Neural cell (in vitro differentiated cells): ENCODE data around the gene ZNF891. TPM values are rescaled to one million over a fixed set of nuclear protein-coding genes. Genes with fewer than 3 reads are reported as not detected.
A peak's percentile ranks its signal among the peaks of the same experiment; 100 is the strongest.

Source experiments
- H2AFZ ChIP-seq: fragments of 200-600, 300-800 bp; sonication (generic), shearing (Covaris generic); 2 replicates; pipeline ENCODE4 v1.6.0; 2014; ENCODE audit warnings: low read depth, mild to moderate bottlenecking, antibody characterized with exemption, low read length, moderate library complexity
- H3F3A ChIP-seq: fragments of 200-600 bp; shearing (Covaris generic); 2 replicates; pipeline ENCODE4 v1.6.1; 2016; ENCODE audit warnings: mild to moderate bottlenecking, moderate library complexity, mixed read lengths, antibody characterized with exemption, low read length; ENCODE audit not compliant: insufficient read depth, poor library complexity, severe bottlenecking
- H3K27ac ChIP-seq: fragments of 200-600, 300-800 bp; sonication (generic), shearing (Covaris generic); 2 replicates; pipeline ENCODE4 v1.5.1; 2014; ENCODE audit warnings: mild to moderate bottlenecking, low read length, moderate library complexity
- H3K27me3 ChIP-seq: fragments of 300-800, 200-600 bp; sonication (generic), shearing (Covaris generic); 2 replicates; pipeline ENCODE4 v1.6.0; 2014; ENCODE audit warnings: mild to moderate bottlenecking, low read depth, low read length, moderate library complexity; ENCODE audit not compliant: insufficient read depth
- H3K36me3 ChIP-seq: fragments of 300-800, 200-600 bp; sonication (generic), shearing (Covaris generic); 2 replicates; pipeline ENCODE4 v1.5.1; 2014; ENCODE audit warnings: mild to moderate bottlenecking, antibody characterized with exemption, low read length, moderate library complexity; ENCODE audit not compliant: insufficient read depth
- H3K4me2 ChIP-seq: fragments of 300-800, 200-600 bp; sonication (generic), shearing (Covaris generic); 2 replicates; pipeline ENCODE4 v1.6.0; 2014; ENCODE audit warnings: mild to moderate bottlenecking, low read length
- H3K4me3 ChIP-seq: fragments of 300-800, 200-600 bp; sonication (generic), shearing (Covaris generic); 2 replicates; pipeline ENCODE4 v1.5.1; 2014; ENCODE audit warnings: mild to moderate bottlenecking, low read length, moderate library complexity
- H3K79me2 ChIP-seq: fragments of 200-600 bp; shearing (Covaris generic); replicated peaks from 2 replicates; pipeline ENCODE4 v1.6.0; 2014; ENCODE audit warnings: mild to moderate bottlenecking, low read length, moderate library complexity; ENCODE audit not compliant: insufficient read depth
- H3K9ac ChIP-seq: fragments of 300-800, 200-600 bp; sonication (generic), shearing (Covaris generic); 2 replicates; pipeline ENCODE4 v1.6.1; 2016; ENCODE audit warnings: mild to moderate bottlenecking, low read length, mixed read lengths
- H3K9me2 ChIP-seq: fragments of 200-600 bp; shearing (Covaris generic); 2 replicates; pipeline ENCODE4 v1.6.1; 2016; ENCODE audit warnings: mild to moderate bottlenecking, low read length, mixed read lengths; ENCODE audit not compliant: insufficient read depth
- H3K9me3 ChIP-seq: fragments of 200-600, 300-800 bp; sonication (generic), shearing (Covaris generic); 2 replicates; pipeline ENCODE4 v1.6.1; 2016; ENCODE audit warnings: mild to moderate bottlenecking, mixed run types, low read length, moderate library complexity, mixed read lengths
- H4K20me1 ChIP-seq: fragments of 200-600 bp; shearing (Covaris generic); 2 replicates; pipeline ENCODE4 v1.6.1; 2016; ENCODE audit warnings: mild to moderate bottlenecking, mixed run types; ENCODE audit not compliant: insufficient read depth
- CTCF ChIP-seq: fragments of 450-650 bp; IDR thresholded peaks from 2 replicates; pipeline ENCODE4 v1.5.1; 2014; ENCODE audit warnings: antibody characterized with exemption, mild to moderate bottlenecking, moderate library complexity; ENCODE audit not compliant: poor library complexity, severe bottlenecking
- EP300 ChIP-seq: fragments of 450-650 bp; conservative IDR thresholded peaks from 2 replicates; pipeline ENCODE4 v1.6.1; 2014; ENCODE audit warnings: antibody characterized with exemption, mild to moderate bottlenecking, moderate library complexity; ENCODE audit not compliant: poor library complexity, severe bottlenecking
- EZH2 ChIP-seq: fragments of 200-600, 300-800 bp; shearing (Covaris generic), sonication (generic); IDR thresholded peaks from 2 replicates; pipeline ENCODE4 v1.6.1; 2014; ENCODE audit warnings: antibody characterized with exemption, low read length, borderline replicate concordance, mild to moderate bottlenecking; ENCODE audit not compliant: insufficient read depth, poor library complexity, severe bottlenecking
- MXI1 ChIP-seq: fragments of 450-650 bp; conservative IDR thresholded peaks from 2 replicates; pipeline ENCODE4 v1.6.1; 2014; ENCODE audit warnings: antibody characterized with exemption, mild to moderate bottlenecking; ENCODE audit not compliant: poor library complexity, severe bottlenecking
- POLR2AphosphoS5 ChIP-seq: IDR thresholded peaks from 2 replicates; pipeline ENCODE4 v1.6.1; 2012
- RAD21 ChIP-seq: fragments of 450-650 bp; conservative IDR thresholded peaks from 2 replicates; pipeline ENCODE4 v1.6.1; 2014; ENCODE audit warnings: antibody characterized with exemption, mild to moderate bottlenecking, moderate library complexity
- REST ChIP-seq: IDR thresholded peaks from 2 replicates; pipeline ENCODE4 v1.6.1; 2012; ENCODE audit warnings: borderline replicate concordance
- SMC3 ChIP-seq: fragments of 450-650 bp; conservative IDR thresholded peaks from 2 replicates; pipeline ENCODE4 v1.6.1; 2014; ENCODE audit warnings: antibody characterized with exemption, mild to moderate bottlenecking, moderate library complexity; ENCODE audit not compliant: poor library complexity
- TAF1 ChIP-seq: IDR thresholded peaks from 2 replicates; pipeline ENCODE4 v1.6.1; 2012; ENCODE audit warnings: low read depth
- polyA plus RNA-seq: library from polyadenylated mRNA; depleted of rRNA; stranded (reverse); fragments of >200 nt; gene quantifications from 2 replicates; pipeline ENCODE4 v1.2.3, GENCODE V29; 2014

Gene ZNF891
- polyA plus RNA-seq, 1 donor from 2014 or later, result 9.4 TPM

- Histone ChIP-seq H3K27ac (peak overlapping the region; percentile 98), H3K27me3 (no peaks in the 10 kb centered on the region), H3K4me3 (peak overlapping the region; percentile 99), H3K9me3 (peaks cover 21% of the 10 kb centered on the region), H3K36me3 (peaks cover 29% of the 10 kb centered on the region), H3K9ac (peak overlapping the region; percentile 94), H3F3A (no peaks in the 10 kb centered on the region), H3K9me2 (no peaks in the 10 kb centered on the region), H4K20me1 (no peaks in the 10 kb centered on the region), H3K79me2 (peaks cover 57% of the 10 kb centered on the region), H2AFZ (peak overlapping the region; percentile 94), H3K4me2 (no peak overlapping the region)
- TF ChIP-seq REST (no peak), EP300 (no peak), POLR2AphosphoS5 (no peak), RAD21 (no peak), EZH2 (no peak), MXI1 (no peak), CTCF (no peak), SMC3 (no peak), TAF1 (no peak)
Measured at GRCh38 chr12:133129368-133130037, 571 bp downstream of the ZNF891 start.

GRCh38 chr12:133124674-133125073 lies 5.4 kb downstream of the ZNF891 start:
- Histone ChIP-seq H4K20me1 (no peaks in the 10 kb centered on the region), H3K79me2 (peaks cover 47% of the 10 kb centered on the region), H3K9me2 (no peaks in the 10 kb centered on the region), H3K9ac (no peak overlapping the region), H3K9me3 (peaks cover 39% of the 10 kb centered on the region), H3K4me3 (no peak overlapping the region), H3K27ac (no peak overlapping the region), H3K36me3 (peaks cover 44% of the 10 kb centered on the region), H3K27me3 (no peaks in the 10 kb centered on the region), H2AFZ (no peak overlapping the region), H3K4me2 (no peak overlapping the region), H3F3A (no peaks in the 10 kb centered on the region)
- TF ChIP-seq MXI1 (no peak), TAF1 (no peak), EZH2 (no peak), REST (no peak), RAD21 (no peak), SMC3 (no peak), EP300 (no peak), CTCF (no peak), POLR2AphosphoS5 (no peak)
